MM.1S (cell line): ENCODE measurements around the gene CD48.

Experiments used
- DNase-seq: peaks from one replicate; pipeline ENCODE4 v3.0.0-alpha.2; 2015
- H2AFZ ChIP-seq: fragments of 300-600 bp; sonication (generic); 2 replicates; pipeline ENCODE4 v1.6.0; 2016; ENCODE audit warnings: antibody characterized with exemption, low read length
- H3F3A ChIP-seq: fragments of 300-600 bp; sonication (generic); 2 replicates; pipeline ENCODE4 v1.6.1; 2016; ENCODE audit warnings: mild to moderate bottlenecking, antibody characterized with exemption, low read length, moderate library complexity, mixed read lengths; ENCODE audit not compliant: insufficient read depth
- H3K27ac ChIP-seq: fragments of 300-600 bp; sonication (generic); 2 replicates; pipeline ENCODE4 v1.5.1; 2016; ENCODE audit warnings: mild to moderate bottlenecking, low read length
- H3K27me3 ChIP-seq: fragments of 300-600 bp; sonication (generic); replicated peaks from 2 replicates; pipeline ENCODE4 v1.6.0; 2016; ENCODE audit warnings: low read length; ENCODE audit not compliant: insufficient read depth
- H3K36me3 ChIP-seq: fragments of 300-600 bp; sonication (generic); replicated peaks from 2 replicates; pipeline ENCODE4 v1.6.1; 2016; ENCODE audit warnings: mild to moderate bottlenecking, low read length, mixed read lengths; ENCODE audit not compliant: insufficient read depth
- H3K4me1 ChIP-seq: fragments of 300-600 bp; sonication (generic); 2 replicates; pipeline ENCODE4 v1.6.1; 2016; ENCODE audit warnings: low read length, mixed read lengths
- H3K4me2 ChIP-seq: fragments of 300-600 bp; sonication (generic); 2 replicates; pipeline ENCODE4 v1.6.0; 2016; ENCODE audit warnings: low read depth, low read length
- H3K4me3 ChIP-seq: fragments of 300-600 bp; sonication (generic); 2 replicates; pipeline ENCODE4 v1.5.1; 2016; ENCODE audit warnings: low read length, mixed read lengths
- H3K79me2 ChIP-seq: fragments of 300-600 bp; sonication (generic); 2 replicates; pipeline ENCODE4 v1.6.1; 2016; ENCODE audit warnings: mixed run types, low read length, mixed read lengths
- H3K9ac ChIP-seq: fragments of 300-600 bp; sonication (generic); 2 replicates; pipeline ENCODE4 v1.6.1; 2016; ENCODE audit warnings: low read length, mixed read lengths
- H3K9me2 ChIP-seq: fragments of 300-600 bp; sonication (generic); replicated peaks from 2 replicates; pipeline ENCODE4 v1.6.1; 2016; ENCODE audit warnings: mild to moderate bottlenecking, low read length, mixed read lengths; ENCODE audit not compliant: insufficient read depth
- H3K9me3 ChIP-seq: fragments of 300-600 bp; sonication (generic); replicated peaks from 2 replicates; pipeline ENCODE4 v1.6.1; 2016; ENCODE audit warnings: mild to moderate bottlenecking, low read length, mixed read lengths; ENCODE audit not compliant: insufficient read depth
- H4K20me1 ChIP-seq: fragments of 300-600 bp; sonication (generic); 2 replicates; pipeline ENCODE4 v1.6.1; 2016; ENCODE audit warnings: mild to moderate bottlenecking, low read length, moderate library complexity, mixed read lengths; ENCODE audit not compliant: insufficient read depth
- EZH2 ChIP-seq: fragments of 300-600 bp; sonication (generic); optimal IDR thresholded peaks from 2 replicates; pipeline ENCODE3; 2017; ENCODE audit warnings: low read depth, mild to moderate bottlenecking, antibody characterized with exemption, low read length, mixed read lengths
- EZH2phosphoT487 ChIP-seq: fragments of 300-600 bp; sonication (generic); IDR thresholded peaks from 2 replicates; pipeline ENCODE4 v1.6.1; 2018; ENCODE audit warnings: antibody characterized with exemption, low read length
- TF ChIP-seq, protein P1 (sequence below): fragments of 300-600 bp; sonication (generic); IDR thresholded peaks from 2 replicates; pipeline ENCODE4 v1.5.1; 2016; ENCODE audit warnings: antibody characterized with exemption, low read length, mixed read lengths

The CD48 gene

GRCh38 chr1:160646711-160647328, 64.8 kb downstream of the CD48 start, which contains the start of gene SLAMF1:
Gene SLAMF1, minus strand, starts transcription at chr1:160647044. Its CDS starts 99 bp downstream, at chr1:160646945.
- Histone ChIP-seq H3K4me3 (no peak within 1 kb of the TSS), H4K20me1 (no peaks in the 10 kb centered on the region), H3K9ac (no peak within 1 kb of the TSS), H3K27me3 (no peaks in the 10 kb centered on the region), H3K36me3 (no peaks in the 10 kb centered on the region), H3K79me2 (no peaks in the 10 kb centered on the region), H3K9me3 (no peaks in the 10 kb centered on the region), H3K27ac (no peak within 1 kb of the TSS), H3K9me2 (no peaks in the 10 kb centered on the region), H2AFZ (no peak within 1 kb of the TSS), H3K4me1 (no peaks in the 10 kb centered on the region), H3F3A (no peaks in the 10 kb centered on the region), H3K4me2 (no peak within 1 kb of the TSS)
- DNase-seq, result no peak
- TF ChIP-seq EZH2phosphoT487 (no peak), EZH2 (no peak)
- TF ChIP-seq, protein P1, sequence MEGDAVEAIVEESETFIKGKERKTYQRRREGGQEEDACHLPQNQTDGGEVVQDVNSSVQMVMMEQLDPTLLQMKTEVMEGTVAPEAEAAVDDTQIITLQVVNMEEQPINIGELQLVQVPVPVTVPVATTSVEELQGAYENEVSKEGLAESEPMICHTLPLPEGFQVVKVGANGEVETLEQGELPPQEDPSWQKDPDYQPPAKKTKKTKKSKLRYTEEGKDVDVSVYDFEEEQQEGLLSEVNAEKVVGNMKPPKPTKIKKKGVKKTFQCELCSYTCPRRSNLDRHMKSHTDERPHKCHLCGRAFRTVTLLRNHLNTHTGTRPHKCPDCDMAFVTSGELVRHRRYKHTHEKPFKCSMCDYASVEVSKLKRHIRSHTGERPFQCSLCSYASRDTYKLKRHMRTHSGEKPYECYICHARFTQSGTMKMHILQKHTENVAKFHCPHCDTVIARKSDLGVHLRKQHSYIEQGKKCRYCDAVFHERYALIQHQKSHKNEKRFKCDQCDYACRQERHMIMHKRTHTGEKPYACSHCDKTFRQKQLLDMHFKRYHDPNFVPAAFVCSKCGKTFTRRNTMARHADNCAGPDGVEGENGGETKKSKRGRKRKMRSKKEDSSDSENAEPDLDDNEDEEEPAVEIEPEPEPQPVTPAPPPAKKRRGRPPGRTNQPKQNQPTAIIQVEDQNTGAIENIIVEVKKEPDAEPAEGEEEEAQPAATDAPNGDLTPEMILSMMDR, result no peak

- Histone ChIP-seq H3K4me2 (no peak overlapping the region), H3K4me1 (no peaks in the 10 kb centered on the region), H3K4me3 (no peak overlapping the region), H3K79me2 (no peaks in the 10 kb centered on the region), H2AFZ (no peak overlapping the region), H3K27me3 (no peaks in the 10 kb centered on the region), H3K9me3 (no peaks in the 10 kb centered on the region), H4K20me1 (no peaks in the 10 kb centered on the region), H3K27ac (no peak overlapping the region), H3K9me2 (no peaks in the 10 kb centered on the region), H3K36me3 (no peaks in the 10 kb centered on the region), H3K9ac (no peak overlapping the region), H3F3A (no peaks in the 10 kb centered on the region)
- DNase-seq, result no peak
- no peak for TF ChIP-seq EZH2
- TF ChIP-seq EZH2phosphoT487, result no peak
- TF ChIP-seq, protein P1, result no peak
These were observed 65.4 kb downstream of the CD48 start for GRCh38 chr1:160646180-160646579.

DNA sequence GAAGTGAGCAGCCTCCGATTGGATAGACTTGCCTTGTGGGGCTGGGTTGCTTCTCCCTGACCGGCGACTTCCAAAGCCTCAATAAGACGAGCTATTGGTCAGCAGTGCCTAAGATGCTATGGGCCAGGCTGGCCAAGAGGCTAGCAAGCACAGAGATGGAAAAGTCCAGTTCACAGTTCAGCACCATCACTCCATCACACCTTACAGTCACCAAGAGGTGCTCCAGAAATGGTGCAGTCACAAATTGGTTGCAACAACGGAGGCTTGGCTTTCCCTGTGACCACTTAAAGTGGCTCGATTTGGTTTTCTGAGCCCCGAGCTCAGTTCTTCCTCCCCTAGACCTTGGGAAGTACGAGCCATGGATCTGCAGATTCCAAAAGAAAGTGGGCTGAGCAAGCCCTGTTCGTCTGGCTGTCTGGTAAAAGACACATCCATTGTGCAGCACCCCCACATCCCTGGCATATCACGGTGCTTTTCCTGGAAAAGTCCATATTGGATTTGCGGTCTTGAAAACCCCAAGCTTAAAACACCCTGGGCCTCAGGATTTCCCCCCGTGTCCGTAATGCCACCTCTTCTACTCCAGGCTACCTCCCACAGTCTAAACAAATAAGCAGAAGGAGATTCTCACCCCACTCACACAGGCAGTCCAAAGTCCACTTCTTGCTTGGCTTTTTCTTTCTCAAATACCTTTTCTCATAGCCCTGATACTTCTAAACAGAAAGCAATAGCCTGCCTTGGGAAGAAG, 66.1 kb downstream of the CD48 start:
- no peaks in the 10 kb centered on the region for H3K4me1 ChIP-seq
- H3K4me2 ChIP-seq, result no peak overlapping the region
- H2AFZ ChIP-seq, result no peak overlapping the region
- no peak overlapping the region for H3K4me3 ChIP-seq
- H3K9ac ChIP-seq, result no peak overlapping the region
- H3K79me2 ChIP-seq, result no peaks in the 10 kb centered on the region
- H4K20me1 ChIP-seq, result no peaks in the 10 kb centered on the region
- no peaks in the 10 kb centered on the region for H3F3A ChIP-seq
- H3K36me3 ChIP-seq, result no peaks in the 10 kb centered on the region
- no peak overlapping the region for H3K27ac ChIP-seq
- H3K9me2 ChIP-seq, result no peaks in the 10 kb centered on the region
- no peaks in the 10 kb centered on the region for H3K9me3 ChIP-seq
- H3K27me3 ChIP-seq, result no peaks in the 10 kb centered on the region
- no peak for DNase-seq
- TF ChIP-seq EZH2 (no peak), EZH2phosphoT487 (no peak)
- TF ChIP-seq, protein P1, result no peak
